Activated CD4-positive, alpha-beta T cell treated with anti-CD3 and anti-CD28 coated beads, Interleukin-2, amount 50 U/mL, for 1 hour (primary cell): ENCODE data around the gene PRPF18.

Experiments used
- DNase-seq: peaks from one replicate; pipeline ENCODE4 v3.0.0-alpha.2; 2020

Gene PRPF18

DNA sequence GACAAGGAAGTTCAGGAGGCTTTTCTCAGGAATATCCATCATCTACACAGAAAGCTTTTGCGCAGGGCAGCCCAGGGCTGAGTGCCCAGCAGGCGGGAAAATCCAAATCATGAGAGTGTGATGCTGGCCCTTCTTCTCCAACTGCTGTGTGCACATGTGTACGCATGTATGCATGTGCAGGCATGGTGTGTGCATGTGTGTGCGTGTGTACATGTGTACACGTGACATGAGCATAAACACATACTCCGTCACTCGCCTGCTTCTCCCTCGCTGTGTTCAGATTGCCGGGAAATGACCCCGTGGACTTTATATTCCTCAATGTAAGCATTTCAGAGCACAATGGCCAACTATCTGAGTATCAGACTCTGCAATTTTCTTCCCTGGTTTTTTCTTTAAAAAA, 85.1 kb downstream of the PRPF18 start:
- no peak for DNase-seq

GRCh38 chr10:13672548-13672947, 85.8 kb downstream of the PRPF18 start:
- DNase-seq: no peak

GRCh38 chr10:13673156-13673555, 86.4 kb downstream of the PRPF18 start:
- DNase-seq: no peak

GRCh38 chr10:13674645-13675588, 88.2 kb downstream of the PRPF18 start:
- no peak for DNase-seq

DNA sequence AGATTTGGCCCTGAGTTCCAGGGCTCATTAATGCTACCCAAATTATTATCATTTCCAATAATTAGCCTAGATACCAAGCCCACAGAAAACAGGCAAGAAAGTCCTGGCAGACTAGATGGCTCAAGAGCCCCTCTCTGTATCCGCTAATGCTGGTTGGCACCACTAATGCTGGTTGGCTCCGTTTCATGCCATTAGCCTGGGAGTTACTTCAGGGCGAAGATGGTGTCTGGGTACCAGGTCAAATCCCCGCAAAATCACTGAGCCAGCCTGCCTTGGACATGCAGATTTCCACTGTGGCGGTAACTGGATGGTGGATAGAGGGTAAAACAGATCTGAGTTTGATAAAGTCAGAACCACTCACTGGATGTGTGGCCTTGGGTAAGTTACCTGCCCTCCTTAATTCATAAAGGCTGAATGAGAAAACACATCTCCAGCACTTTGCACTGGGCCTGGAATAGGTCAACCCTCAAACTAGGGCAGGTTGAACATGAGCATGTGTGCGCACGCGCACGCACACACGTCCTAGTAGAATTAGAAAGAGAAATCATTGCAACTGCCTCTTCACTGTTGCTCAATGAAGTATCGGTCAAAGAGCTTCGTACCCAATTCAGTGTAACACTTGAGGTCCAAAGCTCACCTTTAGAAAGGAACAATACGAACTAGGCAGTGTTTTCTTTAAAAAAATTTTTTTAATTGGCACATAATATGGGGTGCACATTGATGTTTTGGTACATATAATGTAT, 91.5 kb downstream of the PRPF18 start:
- DNase-seq: no peak
